ENCODE data around the gene PCDHGC3.
"Not testable (repeated sequence)": the region's sequence is repeated elsewhere in the genome, so short reads cannot be mapped to it uniquely, and the experiment has no call there.

DNA sequence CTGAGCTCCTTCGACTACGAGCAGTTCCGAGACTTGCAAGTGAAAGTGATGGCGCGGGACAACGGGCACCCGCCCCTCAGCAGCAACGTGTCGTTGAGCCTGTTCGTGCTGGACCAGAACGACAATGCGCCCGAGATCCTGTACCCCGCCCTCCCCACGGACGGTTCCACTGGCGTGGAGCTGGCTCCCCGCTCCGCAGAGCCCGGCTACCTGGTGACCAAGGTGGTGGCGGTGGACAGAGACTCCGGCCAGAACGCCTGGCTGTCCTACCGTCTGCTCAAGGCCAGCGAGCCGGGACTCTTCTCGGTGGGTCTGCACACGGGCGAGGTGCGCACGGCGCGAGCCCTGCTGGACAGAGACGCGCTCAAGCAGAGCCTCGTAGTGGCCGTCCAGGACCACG is 43.5 kb upstream of the PCDHGC3 start:
- not testable (repeated sequence) for TF ChIP-seq FOXM1 (IDR thresholded peaks at IDR 0.05; ENCODE audit: borderline replicate concordance); SP1 (IDR thresholded peaks at IDR 0.05); L3MBTL2 (conservative IDR thresholded peaks at IDR 0.05)
